ENCODE measurements around the gene CTIF. TPM values are rescaled to one million over a fixed set of nuclear protein-coding genes. Genes with fewer than 3 reads are reported as not detected.
"Not testable (repeated sequence)": the region's sequence is repeated elsewhere in the genome, so short reads cannot be mapped to it uniquely, and the experiment has no call there.

Gene CTIF
- polyA plus RNA-seq, 3 donors: 11.7 to 74.2 (median 39.8) TPM

DNA sequence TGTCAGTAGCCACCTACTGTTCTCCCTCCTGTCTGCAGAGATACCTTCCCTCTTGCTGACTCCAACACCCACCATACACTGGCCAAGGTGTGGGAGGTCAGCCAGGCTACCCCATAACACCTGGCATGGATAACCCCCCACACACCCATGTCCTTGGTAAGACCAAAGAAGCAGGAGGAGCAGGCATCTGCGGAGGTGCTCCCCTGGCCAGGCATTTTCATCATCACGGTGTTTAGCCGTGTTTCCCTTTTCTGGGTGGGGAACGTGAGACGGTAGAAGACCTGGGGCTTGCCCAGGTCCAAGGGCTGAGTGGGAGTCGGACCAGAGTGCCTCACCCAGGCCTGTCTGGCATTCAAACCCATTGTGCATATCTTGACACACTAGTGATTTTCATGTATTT, 261.6 kb downstream of the CTIF start:
- H3K27ac ChIP-seq (ENCODE audit: low read depth, low read length): no peak overlapping the region

DNA sequence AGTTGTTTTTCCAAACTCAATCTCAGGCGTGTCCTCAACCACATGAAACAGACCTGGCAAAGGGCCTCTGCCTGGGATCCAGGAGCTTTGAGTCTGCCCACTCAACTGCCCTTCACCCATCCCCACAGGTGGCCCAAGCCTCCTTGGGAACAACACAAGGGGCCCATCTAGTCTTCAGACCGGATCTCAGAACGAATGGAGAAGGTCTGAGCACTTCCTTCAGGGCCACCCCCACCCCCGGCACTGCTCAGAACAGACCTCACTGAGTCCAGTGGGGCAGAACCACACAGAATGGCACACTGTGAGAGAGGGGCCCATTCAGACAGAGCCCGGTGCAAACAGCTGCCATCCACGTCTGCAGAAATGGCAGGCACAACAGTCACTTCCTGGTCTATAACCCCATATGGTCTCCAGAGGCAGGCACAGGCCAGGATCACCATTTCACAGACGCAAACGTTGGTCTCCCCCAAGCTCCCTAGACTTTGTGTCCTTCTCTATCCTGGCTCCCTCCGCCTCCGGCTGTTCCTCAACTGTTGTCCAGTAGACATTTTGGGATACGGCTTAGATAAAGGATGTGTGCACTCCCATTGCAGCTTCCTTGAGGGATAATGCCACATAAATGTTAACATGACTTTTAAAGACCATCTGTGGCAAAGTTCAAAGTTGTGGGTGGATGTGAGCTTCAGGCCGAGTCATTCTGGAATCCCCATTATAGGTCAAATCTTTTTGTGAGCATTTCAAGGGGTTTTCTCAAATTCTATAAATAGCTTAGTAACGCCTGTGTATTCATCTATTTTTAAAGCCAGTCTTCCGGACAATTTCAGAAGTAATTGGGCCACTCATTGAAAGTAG, 262.3 kb downstream of the CTIF start:
- 78 to 89% (median 80%) methylated on average over 14 of the region's 14 CpGs for WGBS, 3 donors
- no peak overlapping the region for H3K27ac ChIP-seq (ENCODE audit: low read depth, low read length)

More for the DNA sequence above, 261.6 kb downstream of the CTIF start:
- 95 to 97% (median 95%) methylated on average over 6 of the region's 6 CpGs for WGBS, 3 donors

DNA sequence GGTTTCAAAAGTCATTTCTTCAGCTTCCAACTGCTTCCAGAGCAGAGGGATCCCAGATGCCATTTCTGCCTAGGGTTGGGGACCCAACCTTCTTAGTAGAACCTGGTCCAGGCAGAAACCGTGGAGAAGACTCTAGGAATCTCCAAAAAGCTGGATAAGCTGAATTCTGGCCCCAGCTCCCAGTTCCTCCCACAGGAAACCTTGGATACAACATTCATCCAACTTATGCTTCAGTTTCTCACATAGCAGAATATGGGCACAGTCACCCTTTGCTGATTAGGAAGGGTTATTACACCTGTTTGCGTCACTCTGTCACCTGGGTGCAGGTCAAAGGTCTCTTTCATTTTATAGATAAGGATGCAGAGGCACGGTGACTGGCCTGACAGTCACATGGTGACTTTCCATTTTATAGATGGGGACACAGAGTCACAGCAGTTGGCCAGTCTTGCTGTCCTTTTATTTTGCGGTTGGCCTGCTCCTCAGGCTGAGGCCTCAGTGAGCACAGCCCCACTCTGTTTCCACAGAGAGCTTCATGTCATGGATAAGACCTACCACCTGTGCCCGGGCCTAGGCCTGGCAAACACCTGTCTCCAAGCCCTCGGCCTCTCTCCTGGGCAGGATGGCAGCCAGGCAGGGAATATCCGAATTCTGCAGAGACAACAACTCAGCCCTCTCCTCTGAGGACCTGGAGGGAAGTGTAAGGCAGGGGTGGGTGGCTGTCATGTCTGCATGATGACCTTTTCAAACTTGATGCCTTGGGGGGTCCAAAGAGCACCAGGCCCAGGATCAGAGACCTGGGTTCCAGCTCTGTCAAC, 263.1 kb downstream of the CTIF start:
- 66 to 89% (median 84%) methylated on average over 7 of the region's 7 CpGs for WGBS, 3 donors
- no peak overlapping the region for H3K27ac ChIP-seq (ENCODE audit: low read depth, low read length)

DNA sequence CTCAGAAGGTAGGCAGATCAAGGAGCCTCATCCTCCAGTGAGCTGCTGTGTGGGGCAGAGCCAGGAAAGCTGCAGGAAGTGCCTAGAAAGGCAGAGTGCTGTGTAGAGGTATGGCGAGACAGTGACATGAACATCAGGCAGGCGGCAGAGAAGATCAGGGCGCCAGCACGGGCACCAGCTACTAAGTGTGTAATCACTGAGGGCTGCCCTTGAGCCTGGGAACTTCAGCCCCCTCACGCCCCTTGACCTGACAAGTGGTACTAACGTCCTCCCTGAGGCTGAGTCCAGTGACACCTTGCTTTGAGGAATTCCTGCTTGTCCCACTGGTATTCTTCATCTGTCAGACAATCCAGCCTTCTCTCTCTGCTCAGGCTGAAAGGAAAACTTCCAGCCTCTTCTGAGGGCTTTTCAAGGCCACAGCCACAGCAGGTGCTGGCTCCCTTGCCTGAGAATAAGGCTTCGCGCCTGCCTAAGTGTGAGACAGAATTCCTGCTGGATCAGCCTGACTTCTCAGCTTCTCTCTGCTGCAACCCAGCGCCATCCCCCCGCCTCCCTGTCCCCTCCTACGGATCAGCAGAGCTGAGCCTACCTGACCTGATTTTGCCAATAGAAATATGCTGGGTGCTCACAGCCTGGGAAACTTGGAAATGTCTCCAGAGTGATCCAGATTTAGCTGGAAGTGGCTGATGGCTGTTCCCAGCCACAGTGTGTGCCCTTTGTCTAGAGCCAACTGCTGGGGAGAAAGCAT, 263.9 kb downstream of the CTIF start:
- WGBS, 3 donors: 50 to 95% (median 94%) methylated on average over 11 of the region's 11 CpGs

DNA sequence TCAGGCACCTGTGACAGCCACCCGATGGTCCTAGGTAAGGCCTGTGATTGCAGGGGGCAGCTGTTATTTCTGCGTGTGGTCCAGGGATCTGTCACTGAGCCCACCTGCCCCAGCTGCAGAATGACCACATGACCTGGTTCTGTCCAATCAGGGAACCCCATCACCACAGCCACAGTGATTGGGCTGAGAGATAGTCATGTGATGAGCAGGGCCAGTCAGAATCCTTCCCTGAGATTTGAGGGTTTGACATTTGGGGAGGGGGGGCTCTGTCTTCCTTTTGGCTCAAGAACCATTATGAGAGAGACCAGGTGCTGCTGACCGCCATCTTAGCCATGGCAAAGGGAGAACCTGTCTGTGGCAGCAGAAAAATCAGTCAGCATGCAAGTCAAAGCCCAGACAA, 264.7 kb downstream of the CTIF start:
- H3K27ac ChIP-seq (ENCODE audit: low read depth, low read length): no peak overlapping the region
- WGBS, 3 donors: 95 to 98% (median 96%) methylated on average over 3 of the region's 3 CpGs

More for the DNA sequence above, 263.9 kb downstream of the CTIF start:
- no peak overlapping the region for H3K27ac ChIP-seq (ENCODE audit: low read depth, low read length)

DNA sequence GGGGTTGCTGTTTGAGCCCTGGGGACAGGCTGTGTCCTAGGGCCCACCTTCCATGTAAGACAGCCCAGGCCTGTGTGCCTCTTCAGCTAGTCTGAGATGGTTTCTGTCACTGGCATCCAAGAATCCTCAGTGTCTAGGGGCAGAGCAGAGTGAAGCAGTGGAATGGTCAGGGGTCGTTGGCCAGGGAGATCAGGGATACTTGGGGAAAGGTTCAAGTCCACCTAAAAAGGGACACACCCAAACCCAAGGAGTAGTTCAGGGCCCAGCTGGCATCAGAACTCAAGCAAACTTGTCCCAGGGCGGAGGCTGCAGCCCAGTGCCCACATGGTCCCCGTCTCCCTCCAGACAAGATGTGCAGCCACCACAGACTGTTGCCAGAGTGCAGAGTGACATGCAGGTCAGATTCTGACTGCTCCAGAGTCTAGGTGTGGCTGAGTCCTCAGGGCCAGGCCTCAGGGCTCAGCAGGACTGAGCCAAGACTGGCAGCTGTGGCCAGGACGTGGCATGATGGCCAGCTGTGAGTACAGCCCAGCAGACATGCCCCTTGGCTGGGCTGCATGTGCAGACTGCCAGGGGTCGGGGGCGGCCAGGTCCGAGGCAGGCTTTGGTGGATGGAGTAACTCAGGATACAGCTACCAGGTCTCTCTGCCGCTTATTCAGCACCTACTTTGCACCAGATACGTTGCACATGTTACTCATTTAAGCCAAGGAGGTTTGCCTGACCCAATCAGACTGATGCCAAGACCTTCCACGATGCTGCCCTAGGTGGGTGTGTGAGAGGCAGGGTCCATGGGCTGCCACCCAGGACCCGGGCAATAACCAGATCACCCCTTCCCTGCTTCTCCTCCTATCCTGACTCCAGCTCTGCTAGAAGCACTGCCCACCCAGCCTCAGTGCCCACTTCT, 265.4 kb downstream of the CTIF start:
- 95% methylated on average over 11 of the region's 11 CpGs for WGBS, 3 donors
- H3K27ac ChIP-seq (ENCODE audit: low read depth, low read length): no peak overlapping the region

DNA sequence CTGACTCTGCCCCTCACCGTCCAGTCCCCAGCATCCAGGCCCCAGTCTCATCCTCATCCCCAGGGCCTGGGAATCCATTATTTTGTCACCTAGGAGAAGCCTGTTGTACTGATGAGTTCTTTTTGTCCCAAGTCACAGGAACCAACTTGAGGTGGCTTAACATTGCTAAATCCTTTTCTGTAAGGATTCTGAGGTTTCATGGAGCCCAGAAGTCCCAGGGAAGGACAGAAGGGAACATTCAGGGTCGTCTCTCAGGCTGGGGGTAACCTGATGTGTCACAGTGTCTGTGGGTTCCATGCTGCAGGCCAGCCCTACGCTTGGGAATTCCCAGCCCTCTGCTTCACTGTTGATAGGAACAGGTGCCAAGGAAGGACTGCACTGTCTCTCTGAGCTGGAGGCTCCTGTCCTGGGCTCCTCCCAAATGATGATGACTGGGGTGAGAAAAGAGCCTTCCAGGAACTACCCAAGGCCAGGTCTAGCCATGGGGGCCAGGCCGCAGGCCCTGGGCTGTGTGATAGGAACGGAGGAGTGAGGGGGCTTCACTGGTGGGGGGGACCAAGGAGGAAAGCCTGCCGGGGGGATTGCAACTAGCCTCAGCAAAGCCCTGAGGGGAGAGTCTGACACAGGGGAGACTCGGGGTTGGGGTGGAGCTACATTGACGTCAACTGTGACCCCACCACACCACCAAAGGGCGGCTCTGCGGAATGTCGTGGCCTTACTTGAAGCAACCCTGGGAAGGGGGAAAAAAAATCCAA, 266.2 kb downstream of the CTIF start:
- 95 to 98% (median 96%) methylated on average over 11 of the region's 11 CpGs for WGBS, 3 donors

DNA sequence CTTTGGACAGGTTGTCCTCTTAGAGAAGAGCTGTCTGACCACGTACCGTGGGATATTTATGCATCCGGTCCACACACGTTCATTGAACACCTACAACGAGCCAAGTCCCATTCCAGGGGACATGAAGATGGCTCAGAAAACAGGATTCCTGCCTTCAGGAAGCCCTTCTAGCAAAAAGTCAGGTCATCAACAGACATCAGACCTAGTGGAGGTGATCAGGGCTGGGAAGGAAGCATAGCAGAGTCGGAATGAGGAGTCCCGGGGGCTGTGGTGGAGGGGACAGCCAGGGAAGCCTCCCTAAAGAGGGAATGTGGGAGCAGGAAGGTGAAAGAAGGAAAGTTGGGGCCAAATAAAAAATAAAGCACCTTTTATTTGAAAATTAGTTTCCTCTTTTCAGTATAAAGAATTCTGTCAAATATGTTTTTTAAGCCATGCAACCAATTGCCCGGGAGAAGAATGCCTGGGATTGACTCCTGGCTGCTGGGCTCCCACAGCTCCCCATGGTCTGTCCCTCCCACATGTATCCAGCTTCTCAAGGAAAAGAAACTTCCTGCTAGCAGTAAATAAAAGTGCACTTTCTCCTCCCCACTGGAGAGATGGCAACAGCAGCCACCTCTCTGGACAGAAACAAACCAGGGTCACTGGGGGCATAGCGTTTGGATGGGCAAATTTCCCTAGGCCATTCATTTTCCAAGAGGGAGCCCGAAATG, 267.1 kb downstream of the CTIF start:
- WGBS, 3 donors: 81 to 94% (median 94%) methylated on average over 10 of the region's 10 CpGs
- no peak overlapping the region for H3K27ac ChIP-seq (ENCODE audit: low read depth, low read length)

More for the DNA sequence above, 266.2 kb downstream of the CTIF start:
- no peak overlapping the region for H3K27ac ChIP-seq (ENCODE audit: low read depth, low read length)

DNA sequence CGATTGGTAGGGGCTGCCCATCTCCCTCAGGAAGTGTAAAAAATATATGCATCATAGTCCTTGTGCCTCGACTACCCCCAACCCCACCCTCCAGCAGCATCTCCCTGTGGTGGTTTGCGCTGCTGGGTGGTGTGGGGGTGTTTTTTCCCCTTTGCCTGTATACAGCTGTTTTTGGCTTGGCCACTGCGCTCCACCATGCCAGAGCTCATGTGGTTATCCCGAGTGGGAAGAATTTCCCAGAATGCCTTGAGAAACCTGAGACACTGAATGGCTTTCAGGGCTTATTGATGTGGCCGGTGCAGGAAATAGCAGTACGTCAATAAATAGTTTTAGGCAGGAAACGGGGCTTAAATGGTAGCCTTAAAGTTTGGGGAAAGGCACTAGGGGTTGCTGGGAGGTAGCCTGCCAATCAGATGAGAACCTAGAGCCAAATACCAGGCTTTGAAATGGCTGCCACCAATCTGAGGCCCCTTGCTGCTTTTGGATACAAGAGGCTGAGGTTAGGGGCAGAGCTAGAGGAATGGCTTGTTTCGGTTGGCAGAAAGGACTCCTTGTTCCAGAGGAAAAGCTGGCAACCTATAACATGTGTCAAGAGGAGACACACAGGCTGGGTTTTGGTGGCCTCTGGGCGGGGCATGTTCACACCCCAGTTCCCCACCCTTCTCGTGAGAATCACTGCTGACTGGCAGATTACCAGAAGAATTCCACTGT, 267.9 kb downstream of the CTIF start:
- 66 to 73% (median 70%) methylated on average over 11 of the region's 11 CpGs for WGBS, 3 donors
- no peak overlapping the region for H3K27ac ChIP-seq (ENCODE audit: low read depth, low read length)

DNA sequence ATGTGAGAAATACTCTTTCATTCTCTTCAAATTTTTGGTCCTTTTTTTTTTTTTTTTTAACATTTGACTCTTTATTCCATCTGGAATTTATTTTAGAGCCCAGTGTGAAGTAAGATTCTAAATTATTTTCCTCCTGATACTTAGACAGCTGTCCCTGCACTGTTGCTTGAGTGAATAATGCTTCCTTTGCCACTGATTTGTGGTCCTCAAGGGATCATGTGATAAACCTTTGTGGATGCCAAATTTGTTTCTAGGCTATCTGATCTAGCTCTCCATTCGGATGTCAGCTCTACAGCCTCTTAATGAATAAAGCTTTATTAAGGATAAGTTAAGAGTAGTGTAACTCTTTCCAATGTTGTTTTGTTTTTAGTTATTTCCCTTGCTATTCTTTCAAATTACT, 269.6 kb downstream of the CTIF start:
- H3K27ac ChIP-seq (ENCODE audit: low read depth, low read length): no peak overlapping the region
- 34 to 68% (median 54%) methylated on average over 1 of the region's 1 CpG for WGBS, 3 donors

DNA sequence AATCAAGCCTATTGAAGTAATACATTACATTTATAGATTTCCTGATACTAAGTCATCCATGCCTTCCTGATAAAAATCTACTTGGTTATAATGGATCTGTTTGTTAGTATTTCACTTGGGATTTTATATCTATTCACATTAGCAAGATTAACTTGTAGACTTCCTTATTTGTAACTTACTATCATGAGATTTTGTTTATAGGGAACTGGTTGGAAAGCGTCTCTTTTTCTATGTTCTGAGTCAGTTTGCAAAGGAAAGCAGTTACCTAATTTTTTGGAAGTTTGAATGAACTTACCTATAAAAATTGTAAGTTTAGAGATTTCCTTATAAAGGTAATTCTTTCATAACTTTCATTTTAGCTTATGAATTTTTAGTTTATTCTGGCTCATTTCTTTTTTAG, 270.5 kb downstream of the CTIF start:
- no peak overlapping the region for H3K27ac ChIP-seq (ENCODE audit: low read depth, low read length)
- 70 to 95% (median 84%) methylated on average over 1 of the region's 1 CpG for WGBS, 3 donors

DNA sequence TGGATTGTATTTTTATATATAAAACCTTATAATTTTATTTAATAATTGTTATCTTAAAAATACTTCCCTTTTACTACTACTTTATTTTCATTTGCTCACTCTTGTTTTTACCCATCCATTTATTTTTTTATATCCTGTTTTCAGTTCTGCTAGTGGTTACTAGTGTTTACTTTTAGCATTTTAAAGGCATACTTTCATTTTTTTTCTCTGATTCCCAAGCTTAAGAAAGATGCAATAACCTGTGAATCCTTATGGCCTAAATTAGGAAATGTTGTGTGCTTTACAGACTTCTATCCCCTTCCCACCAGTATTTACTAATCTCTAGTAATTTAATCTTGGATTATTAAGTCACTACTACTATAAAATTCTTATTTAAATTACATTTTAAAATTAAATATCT, 272.0 kb downstream of the CTIF start:
- no peak overlapping the region for H3K27ac ChIP-seq (ENCODE audit: low read depth, low read length)

DNA sequence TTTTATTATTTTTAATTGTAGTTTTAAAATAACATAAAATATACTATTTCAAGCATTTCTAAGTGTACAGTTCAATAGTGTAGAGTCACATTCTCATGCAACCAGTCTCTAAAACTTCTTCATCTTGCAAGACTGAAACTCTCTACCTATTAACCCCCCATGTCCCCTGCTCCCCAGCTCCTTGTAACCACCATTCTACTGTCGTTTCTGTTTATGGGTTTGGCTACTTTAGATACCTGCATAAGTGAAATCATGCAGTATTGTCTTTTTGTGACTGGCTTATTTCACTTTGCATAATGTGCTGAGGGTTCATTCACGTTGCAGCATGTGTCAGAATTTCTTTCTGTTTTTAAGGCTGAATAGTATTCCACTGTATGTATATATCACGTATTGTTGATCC, 272.6 kb downstream of the CTIF start:
- 92 to 95% (median 93%) methylated on average over 3 of the region's 3 CpGs for WGBS, 3 donors
- H3K27ac ChIP-seq (ENCODE audit: low read depth, low read length): no peak overlapping the region

DNA sequence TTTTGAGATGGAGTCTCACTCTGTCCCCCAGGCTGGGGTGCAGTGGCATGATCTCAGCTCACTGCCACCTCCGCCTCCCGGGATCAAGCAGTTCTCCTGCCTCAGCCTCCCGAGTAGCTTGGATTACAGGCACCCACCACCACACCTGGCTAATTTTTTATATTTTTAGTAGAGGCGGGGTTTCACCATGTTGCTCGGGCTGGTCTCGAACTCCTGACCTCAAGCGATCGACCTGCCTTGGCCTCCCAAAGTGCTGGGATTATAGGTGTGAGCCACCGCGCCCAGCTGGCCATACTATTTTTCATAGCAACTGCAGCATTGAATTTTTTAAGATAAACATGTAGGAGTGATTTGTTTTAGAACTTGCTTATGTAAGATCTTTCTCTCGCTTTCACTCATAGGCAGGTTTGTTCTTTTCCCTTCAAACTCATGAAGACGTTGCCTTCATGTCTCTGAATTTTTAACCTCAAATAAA, 273.2 kb downstream of the CTIF start:
- WGBS, 3 donors: 91 to 95% (median 93%) methylated on average over 12 of the region's 12 CpGs
- not testable (repeated sequence) for H3K27ac ChIP-seq (ENCODE audit: low read depth, low read length)

DNA sequence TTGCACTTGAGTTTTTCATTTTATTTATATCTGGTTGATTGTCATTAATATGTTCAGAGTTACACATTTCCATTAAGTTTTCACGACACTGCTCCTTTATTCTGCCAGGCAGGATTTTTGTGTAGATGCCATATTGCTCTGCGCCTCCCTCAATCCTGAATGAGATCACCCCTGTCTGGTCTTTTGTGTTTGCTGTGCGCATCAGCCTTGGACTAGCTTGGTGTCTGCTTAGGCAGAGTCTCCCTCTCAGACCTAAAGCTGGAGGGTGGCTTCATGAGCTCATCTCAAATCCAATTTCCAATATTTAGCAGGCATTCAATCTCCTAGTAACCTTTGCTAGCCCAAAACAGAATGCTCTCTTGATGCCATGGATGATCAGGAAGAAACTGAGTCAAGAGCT, 274.5 kb downstream of the CTIF start:
- WGBS, 3 donors: 97 to 99% (median 99%) methylated on average over 3 of the region's 3 CpGs
- no peak overlapping the region for H3K27ac ChIP-seq (ENCODE audit: low read depth, low read length)

All from adipose tissue (tissue), 3 donors.